HCT116 (cell line): ENCODE data around the gene CDH4. TPM values are rescaled to one million over a fixed set of nuclear protein-coding genes. Genes with fewer than 3 reads are reported as not detected.

Source experiments
- ATAC-seq: fragments of 200-7000 bp; cut with Tn5 transposase; 2 replicates; pipeline ENCODE4 v1.9.1; 2020; ENCODE audit warnings: mild to moderate bottlenecking, moderate library complexity
- BruUV-seq: library from RNA; stranded (reverse); fragments of 400-500 nt; replicated peaks from 2 replicates; lab custom pipeline; 2021; lab: Mats Ljungman, UMichigan
- CTCF ChIA-PET: fragments of 300-600 bp; sonication (Branson Sonifier 250); formaldehyde crosslinking; loops from one replicate; lab custom pipeline; 2021; ENCODE audit warnings: antibody characterized with exemption; lab: Charles Lee
- POLR2A ChIA-PET: fragments of 300-600, 350-600 bp; sonication (Branson Sonifier 250); formaldehyde crosslinking; loops from one replicate; lab custom pipeline; 2021; ENCODE audit warnings: antibody characterized with exemption; lab: Charles Lee
- RAD21 ChIA-PET, 2 experiments: fragments of 300-600 bp; sonication (Branson Sonifier 250); formaldehyde crosslinking; loops; one replicate each; lab custom pipeline; 2023; ENCODE audit warnings: low total read pairs in 2 of 2; ENCODE audit not compliant: uncharacterized antibody in 2 of 2, unreplicated experiment in 2 of 2, low non-redundant PET in 1 of 2; lab: Charles Lee
- DNase-seq: peaks from one replicate; pipeline ENCODE4 v3.0.0-alpha.2; 2010; ENCODE audit warnings: low read depth, low spot score
- H2AFZ ChIP-seq: fragments of 200-600 bp; shearing (Covaris generic), sonication (generic); 2 replicates; pipeline ENCODE4 v1.6.1; 2017; ENCODE audit warnings: low read depth, mixed run types, mixed read lengths, antibody characterized with exemption, low read length; ENCODE audit not compliant: poor library complexity, severe bottlenecking
- H3K27ac ChIP-seq: 2 replicates; pipeline ENCODE4 v1.5.1; 2012; ENCODE audit warnings: low read depth, low read length
- H3K27me3 ChIP-seq: fragments of 200-600 bp; sonication (generic); 2 replicates; pipeline ENCODE4 v1.6.1; 2016; ENCODE audit warnings: mixed run types, low read length, mixed read lengths; ENCODE audit not compliant: insufficient read depth
- H3K36me3 ChIP-seq, 2 experiments: fragments of 200-500 bp in 1 of 2; fragments of 200-600 bp in 1 of 2; sonication (Bioruptor generic) in 1 of 2; sonication (generic) in 1 of 2; 2 replicates each; pipeline versions ENCODE4 v1.5.1 to v1.6.1; 2014 to 2016; ENCODE audit warnings: low read length in 2 of 2, inconsistent platforms in 1 of 2, mixed read lengths in 1 of 2, mixed run types in 1 of 2; ENCODE audit not compliant: insufficient read depth in 2 of 2, control insufficient read depth in 1 of 2
- H3K4me1 ChIP-seq, 2 experiments: fragments of 200-600 bp in 1 of 2; sonication (generic) in 1 of 2; 2 replicates each; pipeline versions ENCODE4 v1.5.1 to v1.6.1; 2012 to 2017; ENCODE audit warnings: low read length in 2 of 2, inconsistent platforms in 1 of 2, mild to moderate bottlenecking in 1 of 2, mixed read lengths in 1 of 2, mixed run types in 1 of 2, moderate library complexity in 1 of 2; ENCODE audit not compliant: insufficient read depth in 2 of 2, control insufficient read depth in 1 of 2
- H3K4me2 ChIP-seq: fragments of 200-600 bp; sonication (generic); 2 replicates; pipeline ENCODE4 v1.6.1; 2017; ENCODE audit warnings: mixed run types, low read length, mixed read lengths
- H3K4me3 ChIP-seq, 2 experiments: fragments of 200-600 bp in 1 of 2; sonication (generic) in 1 of 2; replicated peaks in 1 of 2; 2 replicates each; pipeline ENCODE4 v1.5.1; 2011 to 2016; ENCODE audit warnings: low read length in 2 of 2, control low read depth in 1 of 2, low read depth in 1 of 2, mild to moderate bottlenecking in 1 of 2, mixed read lengths in 1 of 2, mixed run types in 1 of 2
- H3K79me2 ChIP-seq: fragments of 200-600 bp; sonication (generic); 2 replicates; pipeline ENCODE4 v1.6.1; 2017; ENCODE audit warnings: mild to moderate bottlenecking, mixed run types, low read length, moderate library complexity, mixed read lengths; ENCODE audit not compliant: insufficient read depth
- H3K9ac ChIP-seq: fragments of 200-600 bp; sonication (generic); 2 replicates; pipeline ENCODE4 v1.6.1; 2016; ENCODE audit warnings: low read length, mixed read lengths
- H3K9me2 ChIP-seq: fragments of 200-600 bp; sonication (generic), shearing (Covaris generic); 2 replicates; pipeline ENCODE4 v1.6.1; 2017; ENCODE audit warnings: mixed run types, mild to moderate bottlenecking, moderate library complexity; ENCODE audit not compliant: insufficient read depth
- H3K9me3 ChIP-seq, 2 experiments: fragments of 200-500 bp in 1 of 2; fragments of 200-600 bp in 1 of 2; sonication (Bioruptor generic) in 1 of 2; sonication (generic) in 1 of 2; 2 replicates each; pipeline ENCODE4 v1.6.1; 2014 to 2017; ENCODE audit warnings: low read length in 2 of 2, mixed read lengths in 2 of 2, inconsistent platforms in 1 of 2, low read depth in 1 of 2, mild to moderate bottlenecking in 1 of 2, mixed run types in 1 of 2, moderate library complexity in 1 of 2; ENCODE audit not compliant: control insufficient read depth in 1 of 2, insufficient read depth in 1 of 2
- H4K20me1 ChIP-seq: fragments of 200-600 bp; sonication (generic), shearing (Covaris generic); 2 replicates; pipeline ENCODE4 v1.6.1; 2017; ENCODE audit warnings: mixed run types, mild to moderate bottlenecking, moderate library complexity; ENCODE audit not compliant: insufficient read depth
- ATF3 ChIP-seq: IDR thresholded peaks from 2 replicates; pipeline ENCODE4 v1.6.1; 2012
- CBX3 ChIP-seq: IDR thresholded peaks from 2 replicates; pipeline ENCODE4 v1.6.1; 2012; ENCODE audit warnings: low read depth
- CEBPB ChIP-seq: IDR thresholded peaks from 2 replicates; pipeline ENCODE4 v1.6.1; 2012; ENCODE audit warnings: low read depth
- CTCF ChIP-seq, 3 experiments: fragments of 200-600 bp in 1 of 3; sonication (generic) in 1 of 3; IDR thresholded peaks in 2 of 3; conservative IDR thresholded peaks in 1 of 3; 2 replicates each; pipeline ENCODE4 v1.5.1; 2012 to 2017; ENCODE audit warnings: low read depth in 2 of 3, low read length in 2 of 3, antibody characterized with exemption in 1 of 3, borderline replicate concordance in 1 of 3, control low read depth in 1 of 3, mild to moderate bottlenecking in 1 of 3, mixed read lengths in 1 of 3, mixed run types in 1 of 3, moderate library complexity in 1 of 3; ENCODE audit not compliant: insufficient read depth in 1 of 3
- EGR1 ChIP-seq: IDR thresholded peaks from 2 replicates; pipeline ENCODE4 v1.6.1; 2012; ENCODE audit warnings: low read depth
- EZH2phosphoT487 ChIP-seq: fragments of 200-600 bp; IDR thresholded peaks from 2 replicates; pipeline ENCODE4 v1.6.1; 2018; ENCODE audit warnings: antibody characterized with exemption, borderline replicate concordance
- JUND ChIP-seq: IDR thresholded peaks from 2 replicates; pipeline ENCODE4 v1.6.1; 2012
- POLR2A ChIP-seq: IDR thresholded peaks from 2 replicates; pipeline ENCODE4 v1.7.0; 2011; ENCODE audit warnings: borderline replicate concordance; ENCODE audit not compliant: insufficient read depth, insufficient read length; ENCODE audit errors: extremely low read depth
- RAD21 ChIP-seq: IDR thresholded peaks from 2 replicates; pipeline ENCODE4 v1.6.1; 2012; ENCODE audit warnings: low read depth, mild to moderate bottlenecking
- SIN3A ChIP-seq: IDR thresholded peaks from 2 replicates; pipeline ENCODE4 v1.6.1; 2012; ENCODE audit warnings: low read depth
- SRF ChIP-seq: IDR thresholded peaks from 2 replicates; pipeline ENCODE4 v1.6.1; 2012; ENCODE audit warnings: low read depth
- ZFX ChIP-seq: fragments of 450-650 bp; IDR thresholded peaks from 2 replicates; pipeline ENCODE4 v1.6.1; 2017
- intact Hi-C: fragments of 100-400 bp; cut with micrococcal nuclease; formaldehyde crosslinking; loops from 2 replicates; pipeline ENCODE4 v1.10.0; 2022
- total RNA-seq: library from RNA; stranded (reverse); gene quantifications from one replicate; pipeline ENCODE4 v1.2.1, GENCODE V29; 2021; ENCODE audit not compliant: unreplicated experiment
- TF ChIP-seq, protein P1 (sequence below): IDR thresholded peaks from 2 replicates; pipeline ENCODE4 v1.6.1; 2011; ENCODE audit warnings: mild to moderate bottlenecking, low read length, moderate library complexity; ENCODE audit not compliant: insufficient replicate concordance; ENCODE audit errors: extremely low read depth

Gene CDH4
- total RNA-seq, 1 experiment from 2014 or later = not detected

GRCh38 chr20:61743606-61744005 is 491.5 kb downstream of the CDH4 start:
- Histone ChIP-seq H3K79me2 (no peaks in the 10 kb centered on the region), H3K27ac (no peak overlapping the region), H3K4me2 (no peak overlapping the region), H4K20me1 (no peaks in the 10 kb centered on the region), H3K4me3 (no peak overlapping the region), H3K36me3 (no peaks in the 10 kb centered on the region), H3K27me3 (peaks cover 14% of the 10 kb centered on the region; the same call in 1 of the 2 replicates), H3K9ac (no peak overlapping the region), H3K4me1 (no peaks in the 10 kb centered on the region)
- POLR2A ChIA-PET = no interaction called here
- DNase-seq = no peak
- intact Hi-C loops = no loop called here
- TF ChIP-seq ZFX (no peak), SIN3A (no peak), SRF (no peak), POLR2A (no peak), RAD21 (no peak), JUND (no peak), EGR1 (no peak), ATF3 (no peak)
- TF ChIP-seq, all 23 proteins: peak for 0
- no TSS peak for BruUV-seq
- Histone ChIP-seq H2AFZ (no peak overlapping the region), H3K9me3 (no peaks in the 10 kb centered on the region), H3K9me2 (no peaks in the 10 kb centered on the region)
- ChIA-PET CTCF (no interaction called here), RAD21 (no interaction called here)
- no peak for ATAC-seq

DNA sequence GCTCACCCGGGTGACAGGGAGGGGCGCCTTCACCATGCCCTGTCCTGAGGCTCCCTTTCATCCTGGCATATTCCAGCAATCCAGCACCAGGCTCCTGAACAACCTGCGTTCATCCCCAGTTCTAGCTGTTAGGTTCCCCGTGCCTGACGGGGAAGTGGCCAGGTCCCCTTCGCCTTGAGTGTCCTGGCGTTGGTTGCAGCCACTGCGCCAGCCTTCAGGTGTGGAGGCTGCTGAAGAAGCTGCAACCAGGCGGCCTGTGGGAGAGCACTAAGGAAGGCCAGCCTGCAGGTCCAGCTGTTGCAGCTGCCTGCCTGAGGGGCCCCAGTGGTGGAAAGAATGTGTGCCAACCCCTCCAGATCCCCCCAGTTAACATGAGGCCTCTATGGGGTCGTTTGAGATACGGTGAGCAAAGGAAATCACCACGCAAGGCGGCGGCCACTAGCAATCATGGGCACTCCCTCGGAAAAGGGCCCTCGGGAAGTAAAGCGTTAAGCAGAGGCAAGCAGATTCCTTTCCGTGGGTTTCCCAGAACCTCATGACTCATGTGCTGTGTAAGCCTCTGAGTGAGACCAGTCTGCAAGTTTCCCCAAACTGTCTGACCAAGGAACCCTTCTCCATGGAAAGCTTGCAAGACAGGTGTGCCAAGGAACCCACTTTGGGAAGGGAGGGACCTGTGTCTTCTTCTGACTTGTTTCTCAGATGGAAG is 492.8 kb downstream of the CDH4 start:
- no peak for DNase-seq

More for the DNA sequence above, 492.8 kb downstream of the CDH4 start:
- no peak for TF ChIP-seq POLR2A
- no peak for TF ChIP-seq CBX3
- no peak for TF ChIP-seq CEBPB
- no peak for TF ChIP-seq CTCF (IDR thresholded peaks at IDR 0.05 in 2 of 3, conservative IDR thresholded peaks at IDR 0.05 in 1 of 3; ENCODE audit: borderline replicate concordance in 1 of 3, insufficient read depth in 1 of 3, low read depth in 2 of 3, low read length in 2 of 3)
- TF ChIP-seq, protein P1, sequence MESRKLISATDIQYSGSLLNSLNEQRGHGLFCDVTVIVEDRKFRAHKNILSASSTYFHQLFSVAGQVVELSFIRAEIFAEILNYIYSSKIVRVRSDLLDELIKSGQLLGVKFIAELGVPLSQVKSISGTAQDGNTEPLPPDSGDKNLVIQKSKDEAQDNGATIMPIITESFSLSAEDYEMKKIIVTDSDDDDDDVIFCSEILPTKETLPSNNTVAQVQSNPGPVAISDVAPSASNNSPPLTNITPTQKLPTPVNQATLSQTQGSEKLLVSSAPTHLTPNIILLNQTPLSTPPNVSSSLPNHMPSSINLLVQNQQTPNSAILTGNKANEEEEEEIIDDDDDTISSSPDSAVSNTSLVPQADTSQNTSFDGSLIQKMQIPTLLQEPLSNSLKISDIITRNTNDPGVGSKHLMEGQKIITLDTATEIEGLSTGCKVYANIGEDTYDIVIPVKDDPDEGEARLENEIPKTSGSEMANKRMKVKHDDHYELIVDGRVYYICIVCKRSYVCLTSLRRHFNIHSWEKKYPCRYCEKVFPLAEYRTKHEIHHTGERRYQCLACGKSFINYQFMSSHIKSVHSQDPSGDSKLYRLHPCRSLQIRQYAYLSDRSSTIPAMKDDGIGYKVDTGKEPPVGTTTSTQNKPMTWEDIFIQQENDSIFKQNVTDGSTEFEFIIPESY = no peak
- no peak for TF ChIP-seq EGR1
- TF ChIP-seq EZH2phosphoT487 = no peak
- H4K20me1 ChIP-seq = no peaks in the 10 kb centered on the region
- no peak overlapping the region for H2AFZ ChIP-seq
- ChIA-PET POLR2A (no interaction called here), CTCF (no interaction called here), RAD21 (no interaction called here)
- H3K79me2 ChIP-seq = no peaks in the 10 kb centered on the region
- H3K9ac ChIP-seq = no peak overlapping the region
- no peaks in the 10 kb centered on the region for H3K9me3 ChIP-seq
- H3K27ac ChIP-seq = no peak overlapping the region
- intact Hi-C loops = no loop called here
- H3K9me2 ChIP-seq = no peaks in the 10 kb centered on the region
- H3K4me2 ChIP-seq = no peak overlapping the region
- no peak overlapping the region for H3K4me3 ChIP-seq
- ATAC-seq = no peak
- no peaks in the 10 kb centered on the region for H3K4me1 ChIP-seq
- H3K27me3 ChIP-seq = peaks cover 7% of the 10 kb centered on the region
- no TSS peak for BruUV-seq
- no peaks in the 10 kb centered on the region for H3K36me3 ChIP-seq
